Urothelium cell line (cell line): ENCODE data around the gene FZD1.

Experiments used
- DNase-seq: peaks from one replicate; pipeline ENCODE4 v3.0.0; 2011; ENCODE audit warnings: low spot score, mixed read lengths
- FAIRE-seq: peaks from 2 replicates; lab custom pipeline; 2011; peaks lifted over from hg19 to GRCh38; lab: Jason Lieb, UNC

The FZD1 gene

DNA sequence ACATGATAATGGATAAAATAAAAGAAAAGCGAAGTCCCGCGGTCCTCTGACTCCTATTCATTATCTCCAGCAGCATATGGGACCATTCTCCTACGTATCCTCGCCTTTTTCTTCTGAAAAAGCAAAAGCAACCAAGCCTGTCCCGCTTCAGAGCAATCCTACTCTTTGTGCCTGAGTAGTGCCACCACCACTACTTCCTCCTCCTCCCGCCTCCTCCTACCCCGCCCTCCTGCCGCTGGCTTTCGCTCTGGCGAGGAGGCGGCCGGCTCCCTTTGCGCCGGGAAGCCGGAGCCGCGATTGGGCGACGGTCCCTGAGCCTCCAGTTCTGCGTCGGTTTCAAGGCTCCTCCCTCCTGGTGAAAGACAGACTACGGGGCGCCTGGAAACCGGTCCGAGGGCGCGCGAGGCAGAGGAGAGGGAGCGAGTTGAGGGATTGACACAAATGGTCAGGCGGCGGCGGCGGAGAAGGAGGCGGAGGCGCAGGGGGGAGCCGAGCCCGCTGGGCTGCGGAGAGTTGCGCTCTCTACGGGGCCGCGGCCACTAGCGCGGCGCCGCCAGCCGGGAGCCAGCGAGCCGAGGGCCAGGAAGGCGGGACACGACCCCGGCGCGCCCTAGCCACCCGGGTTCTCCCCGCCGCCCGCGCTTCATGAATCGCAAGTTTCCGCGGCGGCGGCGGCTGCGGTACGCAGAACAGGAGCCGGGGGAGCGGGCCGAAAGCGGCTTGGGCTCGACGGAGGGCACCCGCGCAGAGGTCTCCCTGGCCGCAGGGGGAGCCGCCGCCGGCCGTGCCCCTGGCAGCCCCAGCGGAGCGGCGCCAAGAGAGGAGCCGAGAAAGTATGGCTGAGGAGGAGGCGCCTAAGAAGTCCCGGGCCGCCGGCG is at the start of gene FZD1:
FZD1 (plus strand) TSS at position 388 of the 878 bp plus-strand sequence; CDS start at position 836, 448 bp downstream.
- FAIRE-seq (peak; percentile 93), DNase-seq (peak; percentile 98)

DNA sequence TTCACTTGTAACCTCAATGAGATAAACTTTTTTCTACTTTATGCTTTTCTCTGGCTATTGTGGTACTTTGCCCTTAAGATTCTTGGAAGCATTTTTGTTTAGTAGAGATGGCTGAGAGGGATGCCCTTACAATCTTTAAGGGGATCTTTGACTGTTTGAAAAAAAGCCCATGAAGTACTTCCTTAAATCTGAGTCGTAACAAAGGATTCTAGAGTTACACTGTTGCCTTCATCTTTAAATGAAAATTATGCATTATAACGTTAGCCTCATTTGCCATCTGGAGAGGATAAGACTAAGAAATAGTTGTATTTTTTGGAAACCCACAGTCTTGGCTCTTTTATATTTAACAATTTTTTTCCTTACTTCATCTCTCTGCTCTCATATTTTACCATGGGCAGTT is 37.8 kb upstream of the FZD1 start:
- DNase-seq (no peak), FAIRE-seq (no peak)

DNA sequence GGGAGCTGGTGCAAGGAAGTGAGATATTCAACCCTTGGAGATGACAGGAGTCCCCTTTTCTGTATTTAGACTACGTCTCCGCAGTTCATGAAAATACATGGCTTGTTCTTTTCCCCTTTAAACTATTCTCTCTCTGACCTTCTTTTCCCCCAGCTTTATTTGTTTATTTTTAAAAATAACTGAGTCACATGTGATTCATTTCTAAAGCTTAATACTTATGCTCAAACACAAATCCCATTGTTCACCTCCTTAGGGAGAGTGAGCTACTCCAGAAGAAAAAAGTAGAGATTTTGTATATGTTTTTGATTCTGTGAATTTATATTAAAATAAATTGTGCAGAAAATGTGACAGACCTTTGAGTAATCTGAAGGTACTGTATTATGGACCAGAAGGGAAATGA is 35.9 kb upstream of the FZD1 start:
- DNase-seq (no peak), FAIRE-seq (no peak)

DNA sequence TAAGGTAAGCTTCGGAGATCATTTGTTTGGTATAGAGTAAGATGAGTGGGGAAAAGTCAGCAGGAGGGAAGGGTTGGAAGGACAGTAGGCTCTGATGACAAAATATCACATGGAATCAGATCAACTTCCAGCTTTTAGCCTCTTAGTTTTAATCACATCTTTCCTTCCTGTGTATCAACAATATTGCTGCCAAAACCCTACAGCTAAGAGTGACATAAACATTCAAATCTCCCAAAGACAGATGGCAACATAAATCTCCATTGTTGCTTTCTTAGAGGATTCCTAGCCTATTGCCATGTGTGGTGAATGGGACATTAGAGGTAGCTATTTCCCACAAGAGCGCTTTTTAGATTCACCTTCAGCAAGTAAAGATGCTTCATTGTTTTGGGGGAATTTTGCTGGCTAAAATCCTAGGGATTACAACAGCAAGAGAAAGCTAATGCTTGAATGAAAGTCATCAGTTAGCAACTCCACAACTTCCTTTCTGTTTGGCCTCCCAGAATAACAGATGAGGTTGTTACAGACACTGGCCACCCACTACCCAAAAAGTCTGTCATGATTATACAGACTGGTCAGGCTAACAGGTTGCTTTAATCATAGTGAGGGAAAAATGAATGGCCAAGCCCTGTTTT is 35.2 kb upstream of the FZD1 start:
- FAIRE-seq = no peak
- no peak for DNase-seq

DNA sequence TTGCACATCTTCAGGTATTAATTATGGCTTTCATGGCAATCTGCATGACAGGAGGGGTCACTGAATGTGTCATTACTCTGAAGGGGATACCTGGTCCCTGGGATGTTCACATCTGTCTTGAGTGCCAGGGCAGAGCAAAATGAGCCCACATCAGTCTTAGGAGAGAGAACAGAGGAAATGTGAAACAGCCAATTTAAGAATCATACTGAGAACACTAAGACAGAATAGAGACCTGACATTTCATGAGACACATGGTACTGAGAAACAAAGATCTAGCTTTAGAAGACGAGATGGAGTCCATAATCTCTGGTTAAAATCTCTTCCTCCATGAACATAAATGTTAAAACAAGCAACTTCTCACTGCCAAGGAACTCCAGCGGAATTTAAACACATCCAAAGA is 34.1 kb upstream of the FZD1 start:
- FAIRE-seq (no peak), DNase-seq (no peak)

DNA sequence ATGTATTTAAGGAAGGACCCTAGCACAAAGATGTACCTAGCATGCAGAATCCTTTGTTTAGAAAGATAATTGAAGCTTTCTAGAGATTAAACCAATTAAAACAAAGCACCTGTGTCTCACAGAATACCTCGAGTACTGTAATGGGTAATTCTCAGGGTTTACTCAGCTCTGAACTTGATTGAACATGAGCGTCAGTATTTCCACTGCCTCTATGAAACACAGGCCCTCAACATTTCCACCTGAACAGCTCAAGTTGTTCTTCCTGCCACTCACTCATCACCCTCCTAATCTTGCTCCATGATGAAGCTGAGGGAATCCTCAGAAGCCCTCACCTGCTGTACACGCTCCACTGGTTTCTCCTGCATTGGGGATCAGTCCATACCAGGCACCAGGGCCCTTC is 33.7 kb upstream of the FZD1 start:
- FAIRE-seq = no peak
- no peak for DNase-seq

DNA sequence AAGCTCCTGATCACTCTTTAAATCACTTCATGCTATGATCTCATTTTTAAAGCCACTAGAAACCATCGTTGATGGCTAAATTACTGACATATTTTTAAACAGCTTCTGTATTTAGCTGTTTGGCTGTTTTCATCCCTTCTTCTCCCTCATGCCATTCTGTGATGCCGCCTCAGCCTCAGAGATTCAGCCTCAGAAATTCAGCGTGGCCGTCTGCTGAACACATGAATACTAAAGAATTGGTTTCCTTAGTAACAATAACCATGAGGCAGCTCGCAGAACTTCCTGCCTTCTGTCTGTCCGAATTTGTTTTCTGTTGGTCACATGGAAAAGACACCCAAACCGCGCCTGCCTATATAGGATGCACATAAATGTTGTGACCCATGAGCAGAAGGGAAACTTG is 31.0 kb upstream of the FZD1 start:
- DNase-seq = no peak
- no peak for FAIRE-seq

DNA sequence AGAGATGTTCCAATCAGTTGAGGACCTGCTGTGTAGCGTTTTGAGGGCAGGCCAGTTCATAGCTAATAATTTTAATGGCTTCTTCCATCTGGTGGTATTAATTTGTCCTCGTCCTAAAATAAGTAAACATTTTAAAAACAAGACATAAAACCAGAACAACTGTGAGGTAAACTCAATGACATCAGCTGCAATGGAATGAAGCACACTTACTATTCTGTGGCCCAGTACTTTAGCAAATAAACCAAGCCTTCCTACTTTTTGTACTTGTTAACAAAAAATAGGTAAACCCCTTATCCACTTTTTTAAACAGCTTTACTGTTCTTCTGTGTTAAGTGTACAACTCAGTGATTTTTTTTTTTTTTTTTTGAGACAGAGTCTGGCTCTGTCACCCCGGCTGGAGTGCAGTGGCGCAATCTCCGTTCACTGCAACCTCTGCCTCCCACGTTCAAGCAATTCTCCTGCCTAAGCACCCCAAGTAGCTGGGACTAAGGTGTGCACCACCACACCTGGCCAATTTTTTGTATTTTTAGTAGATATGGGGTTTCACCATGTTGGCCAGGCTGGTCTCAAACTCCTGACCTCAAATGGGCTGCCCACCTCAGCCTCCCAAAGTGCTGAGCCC is 28.9 kb upstream of the FZD1 start:
- no peak for FAIRE-seq
- DNase-seq = no peak

DNA sequence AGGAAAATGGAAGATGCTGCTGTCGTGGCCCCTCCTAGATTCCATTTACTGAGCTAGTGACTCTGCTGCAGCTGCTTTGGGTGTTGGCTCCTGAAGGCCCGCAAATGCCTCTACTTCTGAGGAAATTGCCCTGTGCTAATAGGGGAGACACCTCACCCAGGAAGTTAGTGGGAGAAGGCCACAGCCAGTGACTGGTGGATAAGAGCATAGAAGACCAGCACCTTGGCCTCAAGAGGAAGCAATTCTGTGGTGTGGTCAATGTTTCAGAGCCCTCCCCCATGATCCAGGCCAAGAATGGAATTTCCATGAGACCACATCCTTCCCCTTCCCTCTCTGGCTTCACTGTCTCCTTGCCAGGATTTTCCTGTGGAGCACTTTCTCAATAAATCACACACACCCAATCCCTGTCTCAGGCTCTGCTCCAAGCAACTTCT is 25.0 kb upstream of the FZD1 start:
- peak; percentile 80 for DNase-seq

DNA sequence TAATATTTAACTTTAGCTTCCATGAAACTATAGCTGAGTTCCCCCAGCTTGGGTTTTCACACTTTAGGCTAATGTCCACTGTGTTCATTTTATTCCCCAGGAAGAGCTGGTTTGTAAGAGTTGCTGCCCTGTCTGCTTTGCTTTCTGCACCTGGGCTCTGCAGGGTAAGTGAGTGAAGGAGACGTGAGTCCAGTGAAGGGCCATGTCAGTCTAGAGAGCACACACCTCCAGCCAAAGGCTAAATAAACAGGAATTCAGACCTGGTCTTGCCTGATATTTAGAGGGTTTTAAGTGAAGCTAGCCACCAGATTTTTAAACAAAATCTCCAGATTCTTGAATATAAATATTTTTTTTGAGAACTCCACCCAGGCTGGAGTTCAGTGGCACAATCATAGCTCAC is 24.5 kb upstream of the FZD1 start:
- FAIRE-seq = no peak

More for the DNA sequence above, 25.0 kb upstream of the FZD1 start:
- FAIRE-seq = peak; percentile 56

DNA sequence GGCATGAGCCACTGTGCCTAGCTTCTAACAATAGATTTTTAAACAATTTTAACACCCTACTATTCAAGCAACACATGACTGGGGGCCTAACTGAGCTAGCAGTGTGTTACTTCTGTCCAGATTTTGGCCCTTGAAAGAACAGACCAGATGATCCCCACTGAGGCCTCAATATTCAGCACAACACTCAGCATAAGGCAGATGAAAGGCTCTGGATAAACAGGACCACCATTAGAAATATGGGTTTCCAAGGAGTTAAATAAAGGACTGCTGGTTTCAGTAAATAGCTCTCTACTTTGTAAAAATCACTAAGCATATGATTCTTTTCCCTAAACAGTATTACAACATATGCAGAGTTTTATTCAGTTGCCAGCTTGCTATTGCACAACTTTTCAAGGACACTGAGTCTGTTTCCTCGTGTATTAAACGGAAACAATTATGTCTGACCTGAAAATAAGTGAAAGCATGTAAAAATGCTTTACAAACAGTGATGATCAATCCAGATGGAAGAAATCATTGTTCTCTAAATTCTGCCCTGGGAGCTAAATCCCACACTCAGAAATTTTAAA is 23.8 kb upstream of the FZD1 start:
- DNase-seq = no peak
- no peak for FAIRE-seq

More for the DNA sequence above, 24.5 kb upstream of the FZD1 start:
- no peak for DNase-seq

DNA sequence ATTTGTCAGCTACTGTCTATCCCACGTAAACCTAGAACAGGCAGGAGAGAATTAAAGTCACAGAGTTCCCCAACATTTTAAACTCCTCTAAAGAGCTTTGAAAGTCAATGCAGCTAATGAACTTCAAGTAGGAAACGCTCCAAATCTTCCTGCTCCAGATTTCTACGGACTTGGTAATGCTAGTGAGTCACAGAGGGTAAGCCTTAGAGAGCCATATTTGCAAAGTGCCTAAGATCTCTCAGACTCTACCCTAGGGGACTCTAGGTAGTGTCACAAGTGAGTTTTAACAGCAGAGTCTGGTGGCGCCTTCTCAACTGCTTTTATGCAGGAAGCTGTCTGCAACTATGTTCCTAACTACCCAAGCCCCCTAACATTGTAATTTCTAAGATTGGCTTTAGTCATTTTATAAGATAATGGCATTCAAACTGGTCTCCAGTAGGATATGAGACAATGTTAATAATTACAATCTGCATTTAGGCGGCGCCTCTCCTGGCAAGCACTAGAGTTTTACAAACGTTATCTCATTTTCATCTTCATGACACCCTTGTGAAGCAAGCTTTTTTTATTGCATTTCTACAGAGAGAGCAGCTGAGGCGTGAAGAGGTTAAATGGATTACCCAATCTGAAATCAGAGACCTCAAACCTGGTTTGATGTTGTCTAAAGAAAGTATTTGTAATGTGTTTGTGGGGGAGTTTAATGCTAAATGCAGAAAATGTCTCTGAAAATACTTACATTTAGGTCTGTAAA is 22.0 kb upstream of the FZD1 start:
- FAIRE-seq (no peak), DNase-seq (no peak)

DNA sequence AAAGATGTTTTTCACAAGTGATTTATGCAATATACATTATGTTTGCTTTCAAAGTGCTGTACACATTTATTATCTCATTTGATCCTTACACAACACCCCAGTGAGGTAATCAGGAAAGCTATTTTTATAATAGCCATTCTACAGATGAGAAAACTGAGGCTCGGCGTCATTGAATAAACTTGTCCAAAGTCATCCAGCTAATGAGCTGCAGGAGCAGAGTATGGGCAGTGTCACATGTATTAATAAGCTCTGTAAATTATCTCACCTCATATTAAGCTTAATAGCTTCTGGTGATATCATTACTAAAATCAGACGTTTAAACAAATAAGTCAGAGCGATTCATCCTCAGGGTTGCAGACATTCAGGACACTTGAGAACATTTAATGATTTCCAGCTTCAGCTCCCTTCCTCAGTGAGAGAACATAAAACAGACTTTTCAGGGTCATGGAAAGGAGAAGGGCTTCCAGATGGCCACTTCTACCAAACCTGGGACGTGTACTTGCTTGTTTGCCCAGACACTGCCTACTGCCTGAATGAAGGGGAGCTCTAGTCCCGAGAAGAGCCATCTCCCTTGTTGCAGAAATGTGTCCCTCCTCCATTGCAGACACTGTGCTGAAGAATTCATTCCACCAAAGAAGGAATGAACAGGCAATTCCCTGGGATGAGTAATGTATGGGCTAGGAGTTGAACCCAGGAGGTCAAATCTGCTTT is 20.5 kb upstream of the FZD1 start:
- FAIRE-seq (no peak), DNase-seq (no peak)

DNA sequence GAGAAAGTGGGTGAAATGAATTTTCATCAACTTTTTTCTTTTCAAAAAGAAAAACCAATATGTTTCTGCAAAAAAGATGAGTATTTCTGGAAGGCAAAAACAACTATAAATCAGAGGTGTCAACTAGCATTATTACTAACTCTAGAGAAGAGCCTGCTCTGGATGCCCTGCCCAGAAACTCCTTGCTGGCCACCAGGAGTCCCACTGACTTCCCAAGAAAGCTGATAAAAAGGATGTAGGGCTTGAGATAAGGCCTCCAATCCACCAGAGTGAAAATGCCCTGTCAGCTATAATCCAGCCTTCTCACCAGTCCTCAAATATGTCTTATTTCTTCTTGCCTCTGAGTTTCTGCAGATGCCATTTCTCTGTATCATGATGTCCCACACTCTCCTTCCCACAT is 16.7 kb upstream of the FZD1 start:
- no peak for DNase-seq
- FAIRE-seq = no peak

DNA sequence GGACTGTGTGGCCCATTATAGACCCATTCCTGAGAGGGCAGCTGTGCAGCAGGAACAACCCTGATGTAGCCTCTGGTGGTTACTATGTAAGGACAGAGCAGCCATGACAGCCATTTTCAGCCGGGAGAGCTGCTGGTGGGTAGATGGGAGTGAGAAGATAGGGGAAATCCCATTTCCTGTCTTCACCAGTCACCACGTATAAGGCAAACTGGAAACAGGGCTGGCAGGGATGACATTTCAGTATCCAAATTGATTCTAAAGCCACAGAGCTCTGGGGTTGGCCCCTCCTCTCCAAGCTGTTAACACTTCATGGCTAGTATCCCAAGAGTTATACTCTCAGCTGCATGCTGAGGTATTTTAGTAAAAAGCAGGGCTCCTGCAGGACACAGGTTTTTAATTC is 15.2 kb upstream of the FZD1 start:
- DNase-seq (no peak), FAIRE-seq (no peak)

DNA sequence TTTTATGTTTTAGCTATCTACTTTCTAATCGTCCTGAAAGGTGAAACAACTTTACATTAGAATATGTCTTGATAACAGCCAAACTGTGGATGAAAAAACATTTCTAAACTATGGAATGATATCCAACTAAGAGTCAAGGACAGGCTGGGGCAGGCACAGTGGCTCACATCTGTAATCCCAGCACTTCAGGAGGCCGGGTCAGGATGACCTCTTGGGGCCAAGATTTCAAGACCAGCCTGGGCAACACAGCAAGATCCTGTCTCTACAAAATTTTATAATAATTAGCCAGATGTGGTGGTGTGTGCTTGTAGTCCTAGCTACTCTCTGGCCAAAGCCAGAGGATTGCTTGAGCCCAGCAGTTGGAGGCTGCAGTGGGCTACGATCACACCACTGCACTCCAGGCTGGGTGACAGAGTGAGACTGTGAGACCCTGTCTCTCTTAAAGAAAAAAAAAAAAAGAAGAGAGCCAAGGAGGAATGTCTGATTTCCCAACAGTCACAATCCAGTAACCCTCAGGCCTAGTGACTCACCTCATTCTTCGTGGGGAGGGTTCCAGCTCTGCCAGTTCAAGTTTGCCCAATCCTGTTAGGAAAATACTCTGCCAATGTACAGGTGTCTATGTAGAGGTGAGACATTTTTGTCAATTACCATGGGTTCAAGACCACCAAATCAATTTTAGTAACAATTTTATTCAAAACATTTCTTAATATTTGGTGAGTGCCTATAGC is 14.6 kb upstream of the FZD1 start:
- DNase-seq = peak; percentile 73

DNA sequence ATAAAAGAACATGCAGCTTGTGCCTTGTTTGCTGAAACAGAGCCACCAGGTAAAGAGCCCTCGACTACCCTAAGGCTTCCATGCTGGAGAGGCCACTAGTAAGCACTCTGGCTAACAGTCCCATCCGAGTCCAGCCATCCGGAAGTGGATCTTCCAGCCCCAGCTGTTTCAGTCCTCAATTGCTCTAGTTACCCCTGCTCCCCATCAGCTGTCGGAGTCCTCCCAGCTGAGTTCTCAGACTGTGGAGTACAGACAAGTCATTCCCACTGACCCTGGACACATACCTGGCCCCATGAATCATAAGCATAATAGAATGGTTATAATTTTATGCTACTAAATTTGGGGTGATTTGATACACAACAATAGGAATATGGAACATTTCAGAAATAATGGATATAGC is 13.5 kb upstream of the FZD1 start:
- no peak for FAIRE-seq

More for the DNA sequence above, 14.6 kb upstream of the FZD1 start:
- FAIRE-seq = peak; percentile 17

DNA sequence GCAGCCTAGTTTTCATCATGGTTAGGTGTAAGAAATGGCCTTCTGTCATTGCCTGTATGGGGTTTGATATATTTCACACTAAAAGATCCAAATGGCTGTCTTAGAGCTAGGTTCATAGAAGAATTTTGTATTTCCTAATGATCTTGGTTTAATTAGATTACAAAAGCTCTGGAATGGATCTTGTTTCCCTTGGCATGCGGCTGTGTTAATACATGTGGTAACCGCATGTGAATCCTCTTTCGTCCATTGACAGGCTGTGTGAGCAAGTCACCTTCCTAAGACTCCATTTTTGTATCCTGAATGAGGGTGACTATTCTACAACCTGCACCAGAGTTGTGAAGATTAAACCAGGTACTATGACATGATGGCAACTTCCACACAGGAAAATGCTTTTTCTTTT is 12.4 kb upstream of the FZD1 start:
- no peak for FAIRE-seq
- DNase-seq = no peak

More for the DNA sequence above, 13.5 kb upstream of the FZD1 start:
- no peak for DNase-seq

DNA sequence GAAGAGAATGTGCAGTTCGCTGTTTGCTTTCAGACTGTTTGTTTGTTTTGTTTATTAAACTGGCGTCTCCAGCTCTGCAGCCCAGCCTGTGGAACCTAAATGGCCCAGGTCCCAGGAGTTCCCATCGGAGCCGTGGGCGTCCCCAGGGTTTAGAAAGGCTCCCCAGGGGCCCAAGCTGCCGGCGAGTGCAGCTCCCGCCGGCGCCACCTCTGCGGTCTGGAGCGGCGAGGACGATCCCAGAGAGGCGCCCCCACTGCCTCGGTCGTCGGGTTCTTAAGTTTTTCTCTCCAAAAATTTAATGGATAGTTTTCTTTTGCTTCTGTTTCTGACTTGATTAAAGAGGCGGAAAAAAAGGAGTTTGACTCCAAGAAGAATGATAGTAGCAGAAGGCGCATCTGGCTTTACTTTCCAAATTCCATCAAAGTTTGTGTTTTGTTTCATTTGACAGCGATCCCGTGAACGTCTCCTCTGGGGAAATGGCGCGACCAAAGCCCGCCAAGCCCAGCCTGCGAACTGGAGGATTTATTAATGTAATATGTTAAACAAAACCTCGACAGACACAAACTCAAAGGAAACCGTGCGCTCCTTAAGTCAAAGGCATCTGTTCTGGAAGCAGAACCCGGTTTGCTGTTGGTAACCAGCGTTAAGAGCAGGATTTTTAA is 718 bp upstream of the FZD1 start:
- DNase-seq (peak; percentile 75), FAIRE-seq (no peak)
